ENCODE measurements around the gene SMTNL2. TPM values are rescaled to one million over a fixed set of nuclear protein-coding genes. Genes with fewer than 3 reads are reported as not detected.

The SMTNL2 gene
- total and polyA plus RNA-seq, 2 donors (not counting 1 experiment from before 2014, with no cell fraction given): 0.17 to 0.99 TPM

GRCh38 chr17:4596636-4597380 is 12.5 kb downstream of the SMTNL2 start:
- H4K20me1 ChIP-seq (ENCODE audit: control insufficient read depth, extremely low read depth, insufficient read depth, low read length): no peaks in the 10 kb centered on the region

GRCh38 chr17:4597975-4598374 is 13.6 kb downstream of the SMTNL2 start:
- no peaks in the 10 kb centered on the region for H3K9me3 ChIP-seq (ENCODE audit: control insufficient read depth, insufficient read depth, low read depth, low read length)
- no peak overlapping the region for H3K9ac ChIP-seq (ENCODE audit: insufficient read depth, low read length)
- no peak overlapping the region for H3K27ac ChIP-seq (ENCODE audit: insufficient read depth, low read length)
- DNase-seq (ENCODE audit: low read depth in 2 of 2): no peak
- no peaks in the 10 kb centered on the region for H4K20me1 ChIP-seq (ENCODE audit: control insufficient read depth, extremely low read depth, insufficient read depth, low read length)
- H3K4me3 ChIP-seq (replicated peaks in 1 of 4; ENCODE audit: control extremely low read depth in 1 of 4, insufficient read depth in 1 of 4, low read depth in 3 of 4, low read length in 4 of 4): no peak overlapping the region
- no peaks in the 10 kb centered on the region for H3K4me1 ChIP-seq (ENCODE audit: control insufficient read depth, extremely low read depth, insufficient read depth, low read length)
- no peak overlapping the region for H3K4me2 ChIP-seq (ENCODE audit: extremely low read depth, insufficient read depth, low read length)
- H3K27me3 ChIP-seq (ENCODE audit: control insufficient read depth, insufficient read depth, low read length): peaks cover 22% of the 10 kb centered on the region
- no peaks in the 10 kb centered on the region for H3K79me2 ChIP-seq (ENCODE audit: control insufficient read depth, insufficient read depth, low read length)
- no peaks in the 10 kb centered on the region for H3K36me3 ChIP-seq (ENCODE audit: control insufficient read depth, insufficient read depth, low read length)
- H2AFZ ChIP-seq (ENCODE audit: low read length): no peak overlapping the region
- TF ChIP-seq EZH2 (IDR thresholded peaks at IDR 0.05; ENCODE audit: low read length, missing control alignments) (no peak), CTCF (conservative IDR thresholded peaks at IDR 0.05 in 1 of 2, IDR thresholded peaks at IDR 0.05 in 1 of 2; ENCODE audit: low read depth in 1 of 2, low read length in 2 of 2) (no peak)

More at GRCh38 chr17:4596636-4597380, 12.5 kb downstream of the SMTNL2 start:
- Histone ChIP-seq H2AFZ (ENCODE audit: low read length) (no peak overlapping the region), H3K4me1 (ENCODE audit: control insufficient read depth, extremely low read depth, insufficient read depth, low read length) (no peaks in the 10 kb centered on the region), H3K9ac (ENCODE audit: insufficient read depth, low read length) (no peak overlapping the region), H3K27ac (ENCODE audit: insufficient read depth, low read length) (no peak overlapping the region), H3K9me3 (ENCODE audit: control insufficient read depth, insufficient read depth, low read depth, low read length) (no peaks in the 10 kb centered on the region), H3K79me2 (ENCODE audit: control insufficient read depth, insufficient read depth, low read length) (no peaks in the 10 kb centered on the region), H3K4me3 (replicated peaks in 1 of 4; ENCODE audit: control extremely low read depth in 1 of 4, insufficient read depth in 1 of 4, low read depth in 3 of 4, low read length in 4 of 4) (no peak overlapping the region), H3K27me3 (ENCODE audit: control insufficient read depth, insufficient read depth, low read length) (peaks cover 22% of the 10 kb centered on the region), H3K4me2 (ENCODE audit: extremely low read depth, insufficient read depth, low read length) (no peak overlapping the region), H3K36me3 (ENCODE audit: control insufficient read depth, insufficient read depth, low read length) (no peaks in the 10 kb centered on the region)
- TF ChIP-seq CTCF (conservative IDR thresholded peaks at IDR 0.05 in 1 of 2, IDR thresholded peaks at IDR 0.05 in 1 of 2; ENCODE audit: low read depth in 1 of 2, low read length in 2 of 2): no peak
- no peak for TF ChIP-seq EZH2 (IDR thresholded peaks at IDR 0.05; ENCODE audit: low read length, missing control alignments)
- no peak for DNase-seq (ENCODE audit: low read depth in 2 of 2)

- peak in 1 of 2 donors; percentile 98 for DNase-seq (ENCODE audit: low read depth in 2 of 2)
- TF ChIP-seq CTCF (conservative IDR thresholded peaks at IDR 0.05 in 1 of 2, IDR thresholded peaks at IDR 0.05 in 1 of 2; ENCODE audit: low read depth in 1 of 2, low read length in 2 of 2) (no peak), EZH2 (IDR thresholded peaks at IDR 0.05; ENCODE audit: low read length, missing control alignments) (no peak)
- no peak overlapping the region for H3K27ac ChIP-seq (ENCODE audit: insufficient read depth, low read length)
Measured at GRCh38 chr17:4598776-4599504, 14.6 kb downstream of the SMTNL2 start.

More at GRCh38 chr17:4598776-4599504, 14.6 kb downstream of the SMTNL2 start:
- Histone ChIP-seq H3K9ac (ENCODE audit: insufficient read depth, low read length) (no peak overlapping the region), H3K4me3 (replicated peaks in 1 of 4; ENCODE audit: control extremely low read depth in 1 of 4, insufficient read depth in 1 of 4, low read depth in 3 of 4, low read length in 4 of 4) (peak overlapping the region in 1 of 4 experiments; percentile 25), H3K79me2 (ENCODE audit: control insufficient read depth, insufficient read depth, low read length) (no peaks in the 10 kb centered on the region), H3K27me3 (ENCODE audit: control insufficient read depth, insufficient read depth, low read length) (peaks cover 22% of the 10 kb centered on the region), H4K20me1 (ENCODE audit: control insufficient read depth, extremely low read depth, insufficient read depth, low read length) (no peaks in the 10 kb centered on the region), H3K9me3 (ENCODE audit: control insufficient read depth, insufficient read depth, low read depth, low read length) (no peaks in the 10 kb centered on the region), H3K4me1 (ENCODE audit: control insufficient read depth, extremely low read depth, insufficient read depth, low read length) (no peaks in the 10 kb centered on the region), H2AFZ (ENCODE audit: low read length) (no peak overlapping the region), H3K4me2 (ENCODE audit: extremely low read depth, insufficient read depth, low read length) (no peak overlapping the region), H3K36me3 (ENCODE audit: control insufficient read depth, insufficient read depth, low read length) (no peaks in the 10 kb centered on the region)
